HFF-Myc (cell line): ENCODE results near the gene DPP10.

Experiments used
- DNase-seq: peaks from one replicate; pipeline ENCODE4 v3.0.0-alpha.2; 2011; ENCODE audit warnings: low read depth; ENCODE audit errors: extremely low read depth
- H3K4me3 ChIP-seq: replicated peaks from 2 replicates; pipeline ENCODE4 v1.5.1; 2011; ENCODE audit warnings: low read depth, mild to moderate bottlenecking, control low read depth, low read length
- TF ChIP-seq, protein P1 (sequence below): IDR thresholded peaks from 2 replicates; pipeline ENCODE4 v1.5.1; 2012; ENCODE audit warnings: mild to moderate bottlenecking, low read depth, low read length, control low read depth; ENCODE audit errors: missing control alignments

The DPP10 gene

DNA sequence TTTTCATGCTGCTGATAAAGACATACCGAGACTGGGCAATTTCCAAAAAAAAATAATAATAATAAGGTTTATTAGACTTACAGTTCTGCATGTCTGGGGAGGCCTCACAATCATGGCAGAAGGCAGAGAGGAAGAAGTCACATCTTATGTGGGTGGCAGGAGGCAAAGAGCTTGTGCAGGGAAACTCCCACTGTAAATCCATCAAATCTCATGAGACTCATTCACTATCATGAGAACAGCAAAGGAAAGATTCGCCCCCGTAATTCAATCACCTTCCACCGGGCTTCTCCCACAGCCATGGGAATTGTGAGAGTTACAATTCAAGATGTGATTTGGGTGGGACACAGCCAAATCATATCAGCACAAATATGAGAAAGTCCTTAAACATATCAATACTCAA is 1314.8 kb downstream of the DPP10 start:
- DNase-seq: no peak
- TF ChIP-seq, protein P1, sequence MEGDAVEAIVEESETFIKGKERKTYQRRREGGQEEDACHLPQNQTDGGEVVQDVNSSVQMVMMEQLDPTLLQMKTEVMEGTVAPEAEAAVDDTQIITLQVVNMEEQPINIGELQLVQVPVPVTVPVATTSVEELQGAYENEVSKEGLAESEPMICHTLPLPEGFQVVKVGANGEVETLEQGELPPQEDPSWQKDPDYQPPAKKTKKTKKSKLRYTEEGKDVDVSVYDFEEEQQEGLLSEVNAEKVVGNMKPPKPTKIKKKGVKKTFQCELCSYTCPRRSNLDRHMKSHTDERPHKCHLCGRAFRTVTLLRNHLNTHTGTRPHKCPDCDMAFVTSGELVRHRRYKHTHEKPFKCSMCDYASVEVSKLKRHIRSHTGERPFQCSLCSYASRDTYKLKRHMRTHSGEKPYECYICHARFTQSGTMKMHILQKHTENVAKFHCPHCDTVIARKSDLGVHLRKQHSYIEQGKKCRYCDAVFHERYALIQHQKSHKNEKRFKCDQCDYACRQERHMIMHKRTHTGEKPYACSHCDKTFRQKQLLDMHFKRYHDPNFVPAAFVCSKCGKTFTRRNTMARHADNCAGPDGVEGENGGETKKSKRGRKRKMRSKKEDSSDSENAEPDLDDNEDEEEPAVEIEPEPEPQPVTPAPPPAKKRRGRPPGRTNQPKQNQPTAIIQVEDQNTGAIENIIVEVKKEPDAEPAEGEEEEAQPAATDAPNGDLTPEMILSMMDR: no peak
- no peak overlapping the region for H3K4me3 ChIP-seq

DNA sequence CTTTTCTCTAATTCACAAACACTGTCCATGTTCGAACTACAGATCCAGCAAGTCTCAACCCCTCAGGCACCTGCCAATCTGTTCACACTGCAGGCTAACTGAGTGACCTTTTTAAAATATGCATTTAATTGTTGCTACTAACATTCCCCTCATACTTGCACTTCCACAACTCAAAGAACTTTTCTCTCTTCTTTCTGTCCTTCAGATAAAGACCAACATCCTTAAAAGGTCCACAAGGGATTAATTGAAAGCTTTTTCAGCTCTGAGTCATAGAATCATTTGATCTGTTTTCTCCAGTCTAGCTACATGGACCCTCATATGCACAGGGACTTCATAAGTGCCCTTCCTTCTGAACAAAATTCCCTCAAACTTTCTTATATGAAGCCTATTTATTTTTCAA is 1321.2 kb downstream of the DPP10 start:
- no peak for DNase-seq
- TF ChIP-seq, protein P1: no peak
- no peak overlapping the region for H3K4me3 ChIP-seq

- DNase-seq: no peak
- no peak overlapping the region for H3K4me3 ChIP-seq
- TF ChIP-seq, protein P1: no peak
Observed at GRCh38 chr2:115771516-115771915, 1329.1 kb downstream of the DPP10 start.

DNA sequence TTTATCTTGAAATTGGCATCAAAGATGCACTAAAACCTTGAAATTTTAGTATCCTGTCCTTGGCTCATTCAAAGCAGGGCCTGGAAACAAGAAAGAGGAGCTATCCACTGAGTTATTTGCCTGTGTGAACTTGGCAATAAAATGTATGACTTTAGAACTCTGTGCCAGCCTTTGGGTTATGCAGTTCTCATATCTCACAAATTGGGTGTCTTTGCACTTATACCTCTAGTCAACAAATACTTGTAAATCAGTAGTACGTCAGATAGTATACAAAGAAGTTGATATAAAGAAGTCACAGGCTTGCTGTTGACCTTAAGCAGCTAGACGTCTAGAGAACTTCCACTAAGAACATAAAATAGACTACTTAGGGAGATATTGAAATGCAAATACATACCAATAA is 1331.9 kb downstream of the DPP10 start:
- no peak overlapping the region for H3K4me3 ChIP-seq
- no peak for DNase-seq
- TF ChIP-seq, protein P1: no peak

DNA sequence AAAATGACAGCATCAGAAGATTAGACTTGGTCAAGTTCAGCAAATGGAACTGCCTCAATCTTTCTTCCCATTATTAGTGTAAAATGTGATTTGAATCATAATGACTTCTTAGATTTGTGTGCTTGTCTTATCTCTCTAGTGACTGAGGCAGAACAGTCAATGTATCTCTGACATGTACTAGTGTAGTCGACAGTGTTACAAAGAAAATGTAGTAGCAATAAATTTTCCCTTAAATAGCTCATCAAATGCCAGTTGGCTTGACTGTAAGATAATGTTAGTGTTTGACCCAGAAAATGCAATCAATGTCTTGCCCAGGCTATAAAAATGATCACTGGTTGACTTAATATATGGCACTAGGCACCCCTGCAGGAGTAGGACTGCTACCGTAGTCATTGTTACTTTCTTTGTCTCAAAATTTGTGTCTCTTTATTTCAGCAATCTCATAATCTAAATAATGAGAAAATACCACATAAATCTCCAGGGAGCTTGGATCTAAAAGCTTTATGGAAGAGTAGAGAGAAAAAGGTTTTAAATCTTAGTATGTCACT is 1336.7 kb downstream of the DPP10 start:
- no peak overlapping the region for H3K4me3 ChIP-seq
- TF ChIP-seq, protein P1: no peak
- DNase-seq: no peak

GRCh38 chr2:115782286-115782685 is 1339.8 kb downstream of the DPP10 start:
- no peak for DNase-seq
- TF ChIP-seq, protein P1: no peak
- no peak overlapping the region for H3K4me3 ChIP-seq

DNA sequence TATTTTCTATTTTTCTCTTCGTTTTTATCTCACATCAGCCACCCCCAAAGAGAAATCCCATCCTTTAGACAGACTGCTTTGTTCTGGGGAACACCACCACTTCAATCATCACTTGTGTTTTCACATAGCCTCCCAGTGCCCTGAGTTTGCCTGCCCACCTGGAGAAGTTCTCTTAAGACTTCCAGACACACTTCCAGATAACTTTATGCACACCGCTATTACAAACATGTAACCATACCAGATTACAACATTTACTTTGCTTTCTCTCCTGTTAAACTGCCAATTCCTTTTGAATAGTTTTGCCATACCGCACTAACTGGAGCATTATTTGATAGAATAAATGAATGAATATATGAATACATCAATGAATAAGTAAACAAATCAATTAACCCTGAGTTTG is 1353.6 kb downstream of the DPP10 start:
- H3K4me3 ChIP-seq: no peak overlapping the region
- TF ChIP-seq, protein P1: no peak
- DNase-seq: no peak
